Osteocyte (in vitro differentiated cells): Measurements from ENCODE around the gene P2RX4. TPM values are rescaled to one million over a fixed set of nuclear protein-coding genes. Genes with fewer than 3 reads are reported as not detected.

ENCODE experiments used
- DNase-seq: peaks from one replicate; pipeline ENCODE4 v3.0.0; 2021; ENCODE audit warnings: mixed read lengths; ENCODE audit not compliant: unreplicated experiment; ENCODE audit errors: extremely low spot score
- H3K27ac Mint-ChIP-seq: one replicate; pipeline ENCODE4 v1.8.0; 2021; ENCODE audit warnings: mild to moderate bottlenecking, mixed read lengths; ENCODE audit not compliant: unreplicated experiment
- H3K27me3 Mint-ChIP-seq: one replicate; pipeline ENCODE4 v1.8.0; 2021; ENCODE audit warnings: mixed read lengths; ENCODE audit not compliant: unreplicated experiment
- H3K36me3 Mint-ChIP-seq: one replicate; pipeline ENCODE4 v1.8.0; 2021; ENCODE audit warnings: mixed read lengths; ENCODE audit not compliant: unreplicated experiment
- H3K4me1 Mint-ChIP-seq: one replicate; pipeline ENCODE4 v1.8.0; 2021; ENCODE audit warnings: mixed read lengths; ENCODE audit not compliant: unreplicated experiment
- H3K4me3 Mint-ChIP-seq: one replicate; pipeline ENCODE4 v1.8.0; 2021; ENCODE audit warnings: mild to moderate bottlenecking, moderate library complexity, mixed read lengths; ENCODE audit not compliant: unreplicated experiment
- H3K9me3 Mint-ChIP-seq: one replicate; pipeline ENCODE4 v1.8.0; 2021; ENCODE audit warnings: mixed read lengths; ENCODE audit not compliant: unreplicated experiment
- CTCF ChIP-seq: fragments of 200-600 bp; sonication (generic); IDR thresholded peaks from 2 replicates; pipeline ENCODE4 v1.5.0; 2021; ENCODE audit warnings: antibody characterized with exemption, mild to moderate bottlenecking, moderate library complexity
- total RNA-seq: library from RNA; stranded (reverse); gene quantifications from 2 replicates; pipeline ENCODE4 v1.2.1, GENCODE V29; 2021

The P2RX4 gene
- total RNA-seq, 1 donor from 2014 or later = 20.3 TPM

GRCh38 chr12:121172145-121172544, 37.8 kb upstream of the P2RX4 start:
- no peak for DNase-seq
- no peaks in the 10 kb centered on the region for H3K27me3 Mint-ChIP-seq
- no peak overlapping the region for H3K27ac Mint-ChIP-seq
- peaks cover 4% of the 10 kb centered on the region for H3K4me1 Mint-ChIP-seq
- H3K9me3 Mint-ChIP-seq = no peaks in the 10 kb centered on the region
- H3K36me3 Mint-ChIP-seq = no peaks in the 10 kb centered on the region
- TF ChIP-seq CTCF = no peak
- no peak overlapping the region for H3K4me3 Mint-ChIP-seq

- Mint-ChIP-seq H3K27ac (no peak overlapping the region), H3K36me3 (no peaks in the 10 kb centered on the region), H3K4me1 (peaks cover 4% of the 10 kb centered on the region), H3K27me3 (no peaks in the 10 kb centered on the region), H3K4me3 (no peak overlapping the region), H3K9me3 (no peaks in the 10 kb centered on the region)
- DNase-seq = no peak
- TF ChIP-seq CTCF = no peak
These were observed 34.4 kb upstream of the P2RX4 start for GRCh38 chr12:121175383-121176119.

GRCh38 chr12:121176826-121177529, 33.0 kb upstream of the P2RX4 start:
- no peaks in the 10 kb centered on the region for H3K4me1 Mint-ChIP-seq
- H3K9me3 Mint-ChIP-seq = no peaks in the 10 kb centered on the region
- TF ChIP-seq CTCF = no peak
- H3K4me3 Mint-ChIP-seq = no peak overlapping the region
- DNase-seq = no peak
- no peaks in the 10 kb centered on the region for H3K27me3 Mint-ChIP-seq
- no peaks in the 10 kb centered on the region for H3K36me3 Mint-ChIP-seq
- H3K27ac Mint-ChIP-seq = no peak overlapping the region

- Mint-ChIP-seq H3K27ac (no peak overlapping the region), H3K4me1 (no peaks in the 10 kb centered on the region), H3K9me3 (no peaks in the 10 kb centered on the region), H3K27me3 (no peaks in the 10 kb centered on the region), H3K4me3 (no peak overlapping the region), H3K36me3 (no peaks in the 10 kb centered on the region)
- no peak for DNase-seq
- no peak for TF ChIP-seq CTCF
These were observed 28.7 kb upstream of the P2RX4 start for GRCh38 chr12:121181181-121181580.

- no peak overlapping the region for H3K4me3 Mint-ChIP-seq
- no peaks in the 10 kb centered on the region for H3K4me1 Mint-ChIP-seq
- no peaks in the 10 kb centered on the region for H3K9me3 Mint-ChIP-seq
- no peak overlapping the region for H3K27ac Mint-ChIP-seq
- DNase-seq = no peak
- H3K27me3 Mint-ChIP-seq = no peaks in the 10 kb centered on the region
- no peaks in the 10 kb centered on the region for H3K36me3 Mint-ChIP-seq
- no peak for TF ChIP-seq CTCF
These were observed 27.6 kb upstream of the P2RX4 start for GRCh38 chr12:121182222-121182893.
